HL-60/S4 treated with phorbol 12-myristate 13-acetate at 8.2 ng/mL for 4 days and 3 days (cell line): ENCODE data around the gene HLCS.

Source experiments
- in situ Hi-C: fragments of 300-500 bp; cut with MboI; formaldehyde crosslinking; loops from 2 replicates; pipeline ENCODE4 v1.15.0; 2022; ENCODE audit warnings: low sequenced_read_pairs

Gene HLCS

DNA sequence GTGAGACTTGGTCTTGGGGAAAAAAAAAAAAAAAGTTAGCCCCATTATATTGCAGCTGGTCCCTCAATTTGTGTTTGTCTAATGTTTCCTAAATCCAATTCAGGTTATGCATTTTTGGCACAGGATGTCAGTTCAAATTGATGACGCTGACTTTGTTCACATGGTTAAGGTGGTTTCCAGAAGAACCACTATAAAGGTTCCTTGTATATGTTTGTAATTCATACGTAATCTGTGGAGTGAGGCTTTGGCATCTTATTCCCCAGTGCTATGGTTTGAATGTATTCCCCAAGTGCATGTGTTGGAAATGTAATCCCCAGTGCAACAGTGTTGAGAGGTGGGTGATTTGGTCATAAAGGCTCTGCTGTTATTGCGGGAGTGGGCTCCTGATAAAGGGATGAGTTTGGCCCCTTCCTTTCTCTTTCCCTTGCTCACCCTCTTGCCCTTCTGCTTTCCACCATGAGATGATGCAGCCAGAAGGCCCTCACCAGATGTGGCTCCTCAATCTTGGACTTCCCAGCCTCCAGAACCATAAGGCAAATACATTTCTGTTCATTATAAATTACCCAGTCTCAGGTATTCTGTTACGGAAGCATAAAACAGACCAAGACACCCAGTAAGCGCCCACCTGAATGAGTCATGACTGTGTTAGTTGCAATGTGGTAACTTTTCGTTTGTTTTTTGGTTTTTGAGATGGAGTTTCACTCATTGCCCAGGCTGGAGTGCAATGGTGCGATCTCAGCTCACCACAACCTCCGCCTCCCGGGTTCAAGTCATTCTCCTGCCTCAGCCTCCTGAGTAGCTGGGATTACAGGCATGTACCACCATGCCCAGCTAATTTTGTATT, 19.5 kb upstream of the HLCS start:
- in situ Hi-C loops = no loop called here

DNA sequence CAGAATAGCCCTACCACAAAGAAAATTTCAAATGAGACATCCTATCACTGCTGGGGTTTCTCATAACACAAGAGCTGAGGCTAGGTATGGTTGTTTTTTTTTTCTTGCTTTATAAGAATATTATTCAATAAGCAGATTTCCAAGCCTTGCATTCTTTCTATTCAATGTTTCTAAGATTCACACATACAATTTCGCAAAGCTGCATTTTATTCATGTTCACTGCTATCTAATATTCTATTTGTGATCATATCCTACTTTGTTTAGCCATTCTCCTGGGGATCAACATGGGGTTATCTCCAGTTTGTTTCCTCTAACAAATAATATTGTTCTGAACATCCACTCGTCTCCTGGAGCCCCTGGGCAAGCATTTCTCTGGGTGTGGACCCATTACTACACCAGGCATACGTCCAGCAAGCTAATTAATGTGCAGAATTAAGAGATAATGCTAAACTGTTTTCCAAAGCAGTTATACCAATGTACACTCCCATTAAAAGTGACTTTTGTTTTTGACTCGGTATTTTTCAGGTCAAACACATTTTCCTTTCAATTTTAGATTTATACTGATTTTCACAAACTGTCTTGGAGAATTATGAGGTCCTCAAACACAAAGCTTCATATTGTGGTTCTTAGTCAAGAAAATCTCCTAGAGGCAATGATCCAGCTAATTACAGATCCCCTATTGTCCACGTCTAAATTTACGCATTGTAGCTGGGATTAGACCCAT, 15.7 kb upstream of the HLCS start:
- in situ Hi-C loops = no loop called here

DNA sequence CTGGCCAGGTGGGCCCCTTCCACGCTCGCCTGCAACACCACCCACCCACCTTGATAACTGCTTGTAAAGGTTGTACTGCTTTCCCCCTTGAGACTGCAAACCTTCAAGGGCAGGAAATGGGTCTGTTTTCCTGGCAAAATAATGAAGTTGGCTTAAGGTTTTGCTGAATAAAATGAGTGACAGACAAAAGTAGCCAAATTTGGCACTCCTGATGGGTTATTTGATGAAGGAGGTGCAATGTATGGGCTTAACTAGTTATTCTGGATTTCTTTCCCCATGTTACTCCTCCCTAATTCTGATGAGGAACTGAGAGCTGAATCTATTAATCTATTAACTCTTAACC, 14.6 kb upstream of the HLCS start:
- in situ Hi-C loops = no loop called here

DNA sequence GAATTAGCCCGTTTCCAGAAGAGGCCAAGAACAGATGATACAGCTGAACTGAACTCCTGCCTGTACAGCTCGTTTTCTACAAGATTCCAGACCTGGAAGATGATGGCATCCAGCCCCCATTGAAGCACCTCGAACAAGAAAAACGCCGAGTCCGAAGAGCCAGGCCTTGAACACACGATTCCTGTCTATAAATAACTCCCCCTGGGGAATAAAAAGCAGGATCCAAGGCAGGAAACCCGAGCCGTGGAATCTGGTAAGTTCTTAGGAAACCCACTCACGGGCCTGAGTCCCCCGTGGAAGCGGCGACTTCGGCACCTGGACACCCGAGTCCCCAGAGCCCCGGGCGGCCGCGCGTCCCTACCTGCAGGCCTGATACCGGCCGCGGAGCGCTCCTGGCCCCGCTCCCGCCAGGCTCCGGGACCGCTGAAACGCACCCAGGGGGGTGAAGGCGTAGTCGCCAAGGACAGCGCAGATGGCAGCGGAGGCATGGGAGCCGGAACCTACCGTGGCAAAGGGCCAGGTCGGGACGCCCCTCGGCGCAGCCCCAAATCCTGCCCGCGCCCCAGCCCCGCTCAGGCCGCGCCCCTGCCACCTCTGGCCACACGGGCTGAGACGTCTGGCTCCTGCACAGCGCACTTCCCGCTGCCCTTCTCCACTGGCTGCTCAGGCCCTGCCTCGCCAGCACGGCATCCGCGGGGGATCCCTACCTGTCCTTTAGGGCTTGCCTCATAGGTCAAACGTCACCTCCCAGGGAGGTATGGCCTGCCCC, 14.0 kb upstream of the HLCS start:
- in situ Hi-C loops = no loop called here

DNA sequence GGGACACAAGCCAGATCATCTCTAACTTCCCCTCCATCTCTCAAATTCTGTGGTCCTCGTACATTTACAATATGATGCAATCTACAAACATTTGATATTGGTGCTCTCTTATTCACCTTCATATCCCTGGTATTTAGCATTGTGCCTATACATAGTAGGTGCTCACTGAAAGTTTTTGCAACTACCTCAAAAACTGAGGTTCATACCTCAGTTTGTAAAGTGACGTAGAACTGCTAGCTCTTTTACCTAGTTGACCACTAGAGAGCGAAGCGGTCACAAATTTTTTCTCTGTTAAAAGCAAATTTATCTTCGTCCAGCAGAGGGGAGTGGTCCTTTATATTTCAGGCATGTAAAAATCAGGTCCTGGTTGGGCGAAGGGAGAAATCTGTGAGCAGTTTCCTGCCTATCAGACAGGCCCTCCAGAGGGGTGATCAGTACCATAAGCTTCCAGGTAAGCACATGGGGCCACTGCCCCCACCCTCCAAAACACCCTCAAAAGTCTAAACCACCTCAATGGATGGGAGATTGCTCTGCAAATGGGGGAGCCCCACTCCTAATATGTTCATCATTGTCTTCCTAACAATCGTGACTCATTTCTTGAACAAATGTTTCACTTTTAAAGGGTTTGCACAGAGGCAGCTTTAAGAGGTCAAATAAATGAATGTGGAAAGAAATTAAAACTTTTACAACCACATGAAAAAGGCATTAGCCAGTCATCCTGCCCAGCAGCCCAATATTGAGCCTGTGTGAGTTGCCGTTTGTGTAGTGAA, 10.6 kb upstream of the HLCS start:
- in situ Hi-C loops = no loop called here

DNA sequence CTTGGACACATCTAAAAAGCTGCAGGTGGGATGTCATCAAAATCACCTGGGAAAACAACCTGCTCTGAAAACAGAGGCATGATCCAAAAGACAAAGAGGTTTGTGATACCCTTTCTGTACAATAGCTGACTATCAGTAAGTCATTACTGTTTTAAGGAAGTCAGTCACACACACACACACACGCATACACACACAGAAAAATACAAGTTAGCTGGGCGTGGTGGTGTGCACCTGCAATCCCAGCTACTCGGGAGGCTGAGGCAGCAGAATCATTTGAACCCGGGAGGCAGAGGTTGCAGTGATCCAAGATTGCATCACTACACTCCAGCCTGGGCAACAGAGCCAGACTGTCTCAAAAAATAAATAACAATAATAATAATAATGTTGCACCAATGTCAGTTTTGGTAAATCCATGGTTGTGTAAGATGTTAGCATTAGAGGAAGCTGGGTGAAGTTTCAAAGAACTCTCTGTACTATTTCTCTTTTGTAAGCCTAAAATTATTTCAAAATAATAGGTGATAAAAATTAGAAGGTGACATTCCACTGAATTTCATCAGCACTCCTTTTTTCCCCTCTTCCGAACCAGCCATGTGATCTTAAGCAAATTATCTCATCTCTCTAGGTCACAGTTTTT, 9.9 kb upstream of the HLCS start:
- in situ Hi-C loops = no loop called here

DNA sequence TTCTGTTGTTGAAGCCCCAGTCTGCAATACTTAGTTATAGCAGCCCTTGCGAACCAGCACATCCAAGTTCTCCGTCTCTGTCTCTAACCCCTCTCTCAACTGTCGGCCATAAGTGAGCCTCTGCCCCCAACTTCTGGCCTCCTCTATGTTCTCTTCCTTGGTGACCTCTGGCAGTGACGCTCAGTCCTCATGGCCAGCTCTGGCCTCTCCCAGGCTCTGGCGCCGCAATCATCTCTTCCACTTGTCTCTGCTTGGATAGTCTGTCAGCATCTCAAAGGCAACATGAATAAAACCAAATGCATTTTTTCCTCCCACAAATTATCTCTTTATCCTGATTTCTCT, 8.4 kb upstream of the HLCS start:
- in situ Hi-C loops = no loop called here

DNA sequence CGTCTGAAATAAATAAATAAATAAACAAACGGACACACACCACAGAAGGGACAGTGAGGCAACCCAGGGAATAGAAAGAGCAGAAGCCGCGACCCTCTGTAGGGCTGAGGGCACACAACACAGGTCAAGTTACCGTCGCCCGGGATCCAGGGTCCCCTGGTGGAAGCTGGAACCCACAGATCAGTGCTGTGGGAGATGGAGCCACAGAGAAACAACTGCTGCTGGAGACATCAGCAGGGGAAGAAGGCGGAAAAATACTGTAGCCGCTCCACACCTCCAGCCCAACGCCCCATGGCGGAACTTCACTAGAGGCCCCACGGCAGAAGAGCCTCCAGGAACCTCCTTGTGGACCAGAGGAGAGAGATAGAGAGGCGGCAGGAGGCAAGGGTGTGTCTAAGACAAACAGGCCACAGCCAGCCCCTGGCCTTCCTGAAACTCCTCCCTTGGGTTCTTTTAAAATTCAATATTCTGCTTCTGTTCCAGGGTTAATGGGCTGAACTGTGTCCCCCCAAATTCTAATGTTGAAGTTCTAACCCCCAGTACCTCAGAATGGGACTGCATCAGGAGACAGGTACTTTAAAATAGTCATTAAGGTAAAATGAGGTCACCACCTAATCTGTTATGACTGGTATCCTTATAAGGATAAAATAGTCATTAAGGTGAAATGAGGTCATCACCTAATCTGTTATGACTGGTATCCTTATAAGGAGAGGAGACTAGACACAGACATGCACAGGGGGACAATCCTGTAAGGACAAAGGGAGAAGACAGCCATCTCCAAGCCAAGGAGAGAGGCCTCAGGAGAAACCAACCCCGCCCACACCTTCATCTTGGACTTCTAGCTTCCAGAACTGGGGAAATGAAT, 7.7 kb upstream of the HLCS start:
- in situ Hi-C loops = no loop called here

DNA sequence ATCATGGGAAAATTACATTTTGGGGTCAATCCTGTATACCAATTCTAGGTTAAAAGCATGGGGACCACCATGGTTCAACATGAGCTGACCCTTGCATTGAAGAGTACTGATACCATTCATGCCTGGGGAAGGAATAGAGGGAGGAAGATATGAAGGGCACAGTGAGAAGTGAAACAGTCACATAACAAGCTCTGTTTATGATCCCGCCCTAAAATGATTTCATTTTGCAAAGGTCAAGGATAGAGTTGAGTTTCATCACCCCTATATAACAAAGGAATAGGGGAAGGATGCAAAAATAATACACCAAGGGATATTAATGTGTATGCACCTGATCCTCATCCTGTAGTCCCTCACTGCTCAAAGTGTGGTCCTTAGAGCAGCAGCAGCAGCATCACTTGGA, 2.5 kb upstream of the HLCS start:
- in situ Hi-C loops = no loop called here

DNA sequence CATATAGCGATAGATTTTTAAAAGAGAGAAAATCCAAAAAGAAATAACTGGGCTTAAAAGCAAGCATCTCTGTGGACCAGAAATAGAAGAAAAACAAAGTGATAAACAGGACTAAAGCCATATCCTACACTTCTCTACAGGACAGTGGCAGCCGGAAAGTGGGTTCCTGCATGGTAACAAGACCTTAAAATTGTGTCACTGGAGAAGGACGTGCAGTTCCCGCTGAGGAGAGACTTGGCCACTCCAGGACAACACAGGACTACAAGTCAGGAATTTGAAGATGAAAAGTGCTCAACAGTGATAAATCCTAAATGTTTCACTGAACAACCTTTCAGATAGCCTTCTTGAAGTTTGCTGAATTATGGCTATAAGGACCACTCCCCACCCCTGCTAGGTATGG, 1.9 kb upstream of the HLCS start:
- in situ Hi-C loops = no loop called here

DNA sequence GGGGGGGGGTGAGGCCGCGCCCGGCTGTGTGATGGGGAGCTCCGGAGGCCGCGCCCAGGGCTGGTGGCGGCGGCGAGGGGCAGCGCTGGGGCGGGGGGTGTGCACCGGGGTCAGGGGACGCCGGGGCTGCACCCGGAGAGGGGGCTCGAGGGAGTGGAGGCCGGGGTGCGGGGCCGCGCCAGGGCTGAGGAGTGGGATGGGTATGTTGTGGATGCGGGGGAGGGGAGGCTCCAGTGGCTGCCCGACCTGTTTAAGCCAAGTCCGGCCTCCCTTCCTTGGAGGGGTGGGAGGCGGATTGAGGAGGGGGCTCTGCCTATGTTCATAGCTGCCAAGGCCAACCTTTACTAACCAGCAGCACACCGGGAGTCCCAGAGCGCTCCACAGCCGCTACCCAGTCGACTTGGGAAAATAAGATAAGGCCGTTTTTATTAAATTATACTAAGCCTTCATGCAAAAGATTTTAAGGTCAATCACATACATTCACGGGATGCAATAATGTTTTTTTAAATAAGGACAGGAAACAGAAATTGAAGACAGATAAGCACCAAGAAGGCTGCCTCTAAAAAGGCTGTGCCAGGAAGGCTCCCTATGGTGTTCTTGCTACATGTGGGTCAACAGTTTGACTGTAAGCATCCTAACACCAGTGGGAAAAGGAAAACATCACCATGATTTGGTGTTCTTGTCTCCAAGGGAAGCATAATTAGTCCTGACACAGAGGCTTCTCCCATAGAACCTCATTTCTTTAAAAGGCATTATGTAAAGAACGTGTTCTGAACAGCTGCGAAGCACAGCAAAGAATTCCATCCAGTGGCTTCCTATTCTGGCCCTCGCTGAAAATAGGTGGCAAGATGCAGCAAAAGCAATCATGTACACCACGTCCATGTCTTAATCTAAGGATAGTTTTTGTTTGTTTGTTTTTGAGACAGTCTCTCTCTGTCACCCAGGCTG, 626 bp upstream of the HLCS start:
- in situ Hi-C loops = no loop called here

DNA sequence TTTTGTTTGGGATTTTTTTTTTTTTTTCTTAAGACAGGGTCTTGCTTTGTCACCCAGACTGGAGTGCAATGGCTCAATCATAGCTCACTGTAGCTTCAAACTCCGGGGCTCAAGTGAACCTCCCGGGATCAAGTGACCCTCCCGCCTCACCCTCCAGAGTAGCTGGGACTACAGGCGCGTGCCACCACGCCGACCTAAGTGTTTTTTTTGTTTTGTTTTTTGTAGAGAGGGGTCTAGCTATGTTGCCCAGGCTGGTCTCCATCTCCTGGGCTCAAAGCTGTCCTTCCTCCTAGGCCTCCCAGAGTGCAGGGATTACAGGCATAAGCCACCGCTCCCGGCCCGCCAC, 776 bp downstream of the HLCS start:
- in situ Hi-C loops = no loop called here

DNA sequence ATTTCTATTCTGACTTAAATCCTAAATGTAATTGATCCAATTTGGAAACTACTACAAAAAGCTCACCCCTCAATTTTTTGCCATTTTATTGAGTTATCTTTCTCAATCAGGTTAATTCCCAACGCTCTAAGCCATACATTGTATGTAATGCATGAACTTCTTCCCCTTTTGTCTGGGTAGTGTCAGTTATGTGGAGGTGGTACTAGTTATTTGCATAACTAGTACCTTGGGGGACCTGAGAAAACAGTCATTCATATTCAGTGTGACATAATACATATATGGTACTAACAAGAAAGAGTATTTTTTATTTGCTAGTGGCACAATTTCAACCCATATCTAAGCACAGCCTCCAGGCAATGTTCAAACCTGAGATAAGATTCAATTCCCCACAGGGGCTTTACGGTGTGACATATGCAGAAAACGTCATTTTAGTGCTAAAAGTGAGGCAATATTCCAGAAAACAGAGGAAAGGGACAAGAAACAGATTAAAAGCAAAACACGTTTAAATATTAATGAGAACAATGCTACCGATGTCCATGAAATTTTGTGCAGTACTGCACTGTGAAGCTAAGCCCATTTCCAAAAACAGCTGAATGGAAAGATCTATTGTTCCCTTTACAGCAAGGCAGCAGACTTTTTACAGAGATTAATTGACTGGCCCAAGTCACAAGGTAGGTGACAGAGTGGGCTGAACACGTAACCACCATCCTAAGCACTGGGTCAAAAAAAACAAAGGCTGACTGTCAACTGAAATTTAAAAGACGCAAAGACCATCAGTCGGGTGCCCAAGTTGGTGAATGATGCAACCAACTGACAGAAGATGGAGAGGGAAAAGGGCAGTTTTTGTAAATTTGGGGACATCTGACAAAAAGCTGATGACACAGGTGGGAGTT, 1.4 kb downstream of the HLCS start:
- in situ Hi-C loops = no loop called here

DNA sequence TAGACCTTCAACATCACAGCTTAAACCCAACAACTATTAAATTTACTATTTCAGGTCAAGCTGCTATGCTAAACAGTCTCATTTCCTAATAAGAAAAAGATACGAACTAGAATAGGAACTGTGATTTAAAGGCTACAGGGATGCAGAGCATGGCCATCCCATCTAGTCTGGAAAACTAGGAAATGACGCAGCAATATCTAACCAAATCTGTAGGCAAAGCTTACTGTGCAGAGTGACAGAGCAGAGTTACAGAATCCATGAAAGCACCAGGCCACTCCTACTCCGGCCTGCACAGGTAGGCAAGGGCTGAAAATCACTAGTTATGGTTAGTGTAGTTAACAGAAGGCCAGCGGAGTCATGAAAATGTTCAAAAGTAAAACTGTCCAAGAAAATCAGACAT, 2.1 kb downstream of the HLCS start:
- in situ Hi-C loops = no loop called here

DNA sequence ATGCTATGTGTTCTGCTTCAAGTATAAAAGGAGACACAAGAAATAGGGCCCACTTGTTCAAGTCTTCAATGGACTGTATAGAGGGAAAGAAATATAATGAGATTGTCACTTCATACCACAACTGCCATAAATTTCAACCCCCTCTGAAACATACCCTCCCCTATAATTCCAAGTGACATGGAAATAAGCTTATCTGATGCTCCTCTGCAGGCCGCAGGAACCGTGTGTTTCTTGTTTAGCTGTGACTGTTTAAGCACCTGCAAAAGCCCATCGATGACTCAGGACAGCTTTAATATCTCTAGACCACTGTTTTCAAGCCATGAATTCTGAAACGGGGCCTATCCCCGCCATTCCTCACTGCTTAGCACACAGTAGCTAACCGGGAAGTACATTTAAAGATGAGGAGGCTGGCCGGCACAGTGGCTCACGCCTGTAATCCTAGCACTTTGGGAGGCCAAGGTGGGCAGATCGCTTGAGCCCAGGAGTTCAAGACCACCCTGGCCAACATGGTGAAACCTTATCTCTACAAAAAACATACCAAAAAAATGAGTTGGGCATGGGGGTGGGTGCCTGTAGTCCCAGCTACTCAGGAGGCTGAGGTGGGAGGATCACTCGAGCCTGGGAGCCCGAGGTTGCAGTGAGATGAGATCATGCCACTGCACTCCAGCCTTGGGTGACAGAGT, 4.2 kb downstream of the HLCS start:
- in situ Hi-C loops = no loop called here

DNA sequence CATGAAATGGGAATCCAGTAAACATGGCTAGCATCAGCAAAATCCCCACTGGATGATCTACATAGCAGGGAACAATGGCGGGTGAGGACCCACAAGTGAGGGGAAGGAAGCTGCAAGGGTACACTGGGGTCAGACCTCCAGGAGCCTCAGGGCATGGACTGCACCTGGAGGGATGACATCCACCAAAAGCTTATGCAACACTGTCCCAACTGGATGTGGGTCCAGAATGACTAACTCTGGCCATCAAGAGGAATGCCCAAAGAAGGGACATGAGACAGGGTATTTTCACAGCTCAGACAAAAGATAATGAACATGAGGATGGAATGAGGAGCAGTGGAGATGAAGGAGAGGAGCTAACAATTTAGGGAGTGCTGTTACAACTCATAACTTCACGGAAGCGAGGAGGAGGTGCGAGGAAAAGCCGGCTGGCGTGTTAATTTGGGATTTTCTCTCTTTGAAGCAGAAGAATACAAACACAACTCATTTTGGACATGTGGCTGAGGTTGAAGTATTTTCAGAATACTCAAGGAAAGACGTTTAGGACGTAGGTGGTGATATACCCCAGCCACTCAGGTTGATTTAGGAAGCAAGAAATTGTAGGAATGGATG, 5.7 kb downstream of the HLCS start:
- in situ Hi-C loops = no loop called here
